PC-3 (cell line): ENCODE measurements around the gene HOXB2. TPM values are rescaled to one million over a fixed set of nuclear protein-coding genes. Genes with fewer than 3 reads are reported as not detected.

Experiments used
- ATAC-seq: fragments of 200-7000 bp; cut with Tn5 transposase; 2 replicates; pipeline ENCODE4 v1.9.1; 2020; ENCODE audit warnings: mild to moderate bottlenecking, moderate library complexity
- BruUV-seq: library from RNA; stranded (reverse); fragments of 400-500 nt; replicated peaks from 2 replicates; lab custom pipeline; 2021; lab: Mats Ljungman, UMichigan
- CTCF ChIA-PET: fragments of 300-600 bp; sonication (Branson Sonifier 250); formaldehyde crosslinking; loops from one replicate; lab custom pipeline; 2022; ENCODE audit warnings: antibody characterized with exemption; lab: Charles Lee
- POLR2A ChIA-PET: fragments of 300-600 bp; sonication (Branson Sonifier 250); formaldehyde crosslinking; loops from one replicate; lab custom pipeline; 2022; ENCODE audit warnings: antibody characterized with exemption; ENCODE audit not compliant: unreplicated experiment; lab: Charles Lee
- DNase-seq: peaks from one replicate; pipeline ENCODE4 v3.0.0-alpha.2; 2015
- H2AFZ ChIP-seq: fragments of 300-600 bp; sonication (generic); 2 replicates; pipeline ENCODE4 v1.6.0; 2016; ENCODE audit warnings: antibody characterized with exemption, low read length
- H3F3A ChIP-seq: fragments of 300-600 bp; sonication (generic); one replicate; pipeline ENCODE4 v1.6.0; 2017; ENCODE audit warnings: antibody characterized with exemption, low read length, control low read depth, mild to moderate bottlenecking; ENCODE audit not compliant: unreplicated experiment
- H3K27ac ChIP-seq: fragments of 300-600 bp; sonication (generic); 2 replicates; pipeline ENCODE4 v1.5.1; 2016; ENCODE audit warnings: mild to moderate bottlenecking, low read length
- H3K27me3 ChIP-seq: fragments of 300-600 bp; sonication (generic); 2 replicates; pipeline ENCODE4 v1.6.1; 2016; ENCODE audit warnings: low read length, mixed read lengths
- H3K36me3 ChIP-seq: fragments of 300-600 bp; sonication (generic); 2 replicates; pipeline ENCODE4 v1.6.1; 2016; ENCODE audit warnings: low read depth, mixed run types, low read length, mixed read lengths
- H3K4me1 ChIP-seq: fragments of 300-600 bp; sonication (generic); 2 replicates; pipeline ENCODE4 v1.5.1; 2016; ENCODE audit warnings: low read length; ENCODE audit not compliant: insufficient read depth
- H3K4me2 ChIP-seq: fragments of 300-600 bp; sonication (generic); 2 replicates; pipeline ENCODE4 v1.6.0; 2016; ENCODE audit warnings: low read length
- H3K4me3 ChIP-seq: fragments of 300-600 bp; sonication (generic); 2 replicates; pipeline ENCODE4 v1.5.1; 2016; ENCODE audit warnings: mild to moderate bottlenecking, low read length, mixed read lengths
- H3K79me2 ChIP-seq: fragments of 300-600 bp; sonication (generic); 2 replicates; pipeline ENCODE4 v1.6.1; 2017; ENCODE audit warnings: low read length, mixed read lengths
- H3K9ac ChIP-seq: fragments of 300-600 bp; sonication (generic); 2 replicates; pipeline ENCODE4 v1.6.0; 2016; ENCODE audit warnings: mild to moderate bottlenecking, low read length
- H3K9me2 ChIP-seq: fragments of 300-600 bp; sonication (generic); replicated peaks from 2 replicates; pipeline ENCODE4 v1.6.1; 2016; ENCODE audit warnings: mixed run types, low read length, mixed read lengths
- H3K9me3 ChIP-seq: fragments of 300-600 bp; sonication (generic); 2 replicates; pipeline ENCODE4 v1.6.1; 2016; ENCODE audit warnings: low read length, mixed read lengths
- H4K20me1 ChIP-seq: fragments of 300-600 bp; sonication (generic); 2 replicates; pipeline ENCODE4 v1.6.1; 2016; ENCODE audit warnings: low read length, mixed read lengths
- EZH2 ChIP-seq: fragments of 300-600 bp; sonication (generic); IDR thresholded peaks from one replicate; pipeline ENCODE4 v1.6.1; 2017; ENCODE audit warnings: antibody characterized with exemption, mild to moderate bottlenecking, low read length; ENCODE audit not compliant: unreplicated experiment
- EZH2phosphoT487 ChIP-seq: fragments of 300-600 bp; sonication (generic); IDR thresholded peaks from 2 replicates; pipeline ENCODE4 v1.6.1; 2018; ENCODE audit warnings: mild to moderate bottlenecking, antibody characterized with exemption, low read length, borderline replicate concordance
- intact Hi-C: fragments of 100-400 bp; cut with micrococcal nuclease; formaldehyde crosslinking; loops from 2 replicates; pipeline ENCODE4 v1.9.0; 2023
- total RNA-seq: library from RNA; depleted of rRNA; stranded (reverse); fragments of >200 nt; gene quantifications from 2 replicates; pipeline ENCODE4 v1.2.3, GENCODE V29; 2014
- TF ChIP-seq, protein P1 (sequence below): fragments of 300-600 bp; sonication (generic); conservative IDR thresholded peaks from 2 replicates; pipeline ENCODE4 v1.5.1; 2017; ENCODE audit warnings: antibody characterized with exemption, low read depth, mild to moderate bottlenecking, low read length

HOXB2 gene
- total RNA-seq, 1 experiment from 2014 or later = 1.1 TPM

DNA sequence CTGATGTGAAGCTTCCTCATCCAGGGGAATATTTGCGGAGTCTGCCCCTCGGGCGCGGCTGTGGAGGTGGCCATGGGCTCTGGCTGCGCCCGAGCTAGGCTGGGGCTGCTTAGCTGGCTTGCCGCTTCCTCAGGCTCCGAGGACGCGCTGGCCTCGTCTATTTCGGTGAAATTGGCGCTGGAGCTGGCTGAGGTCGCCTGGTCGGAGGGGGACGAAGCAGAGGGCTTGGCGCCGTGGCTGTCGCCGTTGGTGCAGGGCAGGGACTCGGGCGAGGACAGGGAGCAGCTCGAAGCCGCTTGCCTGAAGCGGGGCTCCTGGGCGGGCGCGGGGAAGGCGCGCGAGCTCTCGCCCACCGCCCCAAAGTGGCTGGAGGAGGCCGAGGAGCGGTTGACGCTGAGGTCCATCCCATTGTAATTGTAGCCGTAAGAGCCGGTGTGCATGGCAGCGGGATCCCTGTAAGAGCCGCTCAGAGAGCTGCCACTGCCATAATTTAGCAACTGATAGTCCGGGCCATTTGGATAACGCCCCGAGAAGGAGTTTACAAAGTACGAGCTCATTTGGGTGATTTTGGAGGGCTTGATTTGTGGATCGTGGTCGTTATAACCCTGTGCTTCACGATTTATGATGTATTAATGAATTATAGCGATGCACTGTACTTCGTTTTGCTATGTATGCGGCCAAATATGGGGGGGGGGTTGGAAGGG lies 48.4 kb upstream of the HOXB2 start, which contains the start of gene HOXB5:
HOXB5 (minus strand) TSS at position 654 of the 704 bp plus-strand sequence; CDS start at position 557, 97 bp downstream.
- H3K4me2 ChIP-seq = peak within 1 kb of the TSS; percentile 48
- H3F3A ChIP-seq = no peaks in the 10 kb centered on the region
- BruUV-seq = no TSS peak
- DNase-seq (no peak), ATAC-seq (no peak)
- ChIA-PET POLR2A (interaction anchor here (0.5 kb wide), 1 partner anchor 33 kb away, joined by 3 read pairs; the partner anchor contains the start of gene HOXB9), CTCF (interaction anchor here (0.5 to 1.2 kb wide), 6 partner anchors 107 to 858 kb away, joined by 3 to 14 read pairs (median 6); no protein-coding TSS in a partner anchor)
- peak within 1 kb of the TSS; percentile 4; the same call in 1 of the 2 replicates for H3K4me3 ChIP-seq
- no peak within 1 kb of the TSS for H3K27ac ChIP-seq
- peaks cover 6% of the 10 kb centered on the region for H3K4me1 ChIP-seq
- H3K27me3 ChIP-seq = no peaks in the 10 kb centered on the region
- intact Hi-C loops = no loop called here
- H2AFZ ChIP-seq = peak within 1 kb of the TSS; percentile 48
- no peaks in the 10 kb centered on the region for H3K9me2 ChIP-seq
- H3K79me2 ChIP-seq = peaks cover 18% of the 10 kb centered on the region
- TF ChIP-seq EZH2 (no peak), EZH2phosphoT487 (no peak)
- TF ChIP-seq, protein P1, sequence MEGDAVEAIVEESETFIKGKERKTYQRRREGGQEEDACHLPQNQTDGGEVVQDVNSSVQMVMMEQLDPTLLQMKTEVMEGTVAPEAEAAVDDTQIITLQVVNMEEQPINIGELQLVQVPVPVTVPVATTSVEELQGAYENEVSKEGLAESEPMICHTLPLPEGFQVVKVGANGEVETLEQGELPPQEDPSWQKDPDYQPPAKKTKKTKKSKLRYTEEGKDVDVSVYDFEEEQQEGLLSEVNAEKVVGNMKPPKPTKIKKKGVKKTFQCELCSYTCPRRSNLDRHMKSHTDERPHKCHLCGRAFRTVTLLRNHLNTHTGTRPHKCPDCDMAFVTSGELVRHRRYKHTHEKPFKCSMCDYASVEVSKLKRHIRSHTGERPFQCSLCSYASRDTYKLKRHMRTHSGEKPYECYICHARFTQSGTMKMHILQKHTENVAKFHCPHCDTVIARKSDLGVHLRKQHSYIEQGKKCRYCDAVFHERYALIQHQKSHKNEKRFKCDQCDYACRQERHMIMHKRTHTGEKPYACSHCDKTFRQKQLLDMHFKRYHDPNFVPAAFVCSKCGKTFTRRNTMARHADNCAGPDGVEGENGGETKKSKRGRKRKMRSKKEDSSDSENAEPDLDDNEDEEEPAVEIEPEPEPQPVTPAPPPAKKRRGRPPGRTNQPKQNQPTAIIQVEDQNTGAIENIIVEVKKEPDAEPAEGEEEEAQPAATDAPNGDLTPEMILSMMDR = no peak
- no peaks in the 10 kb centered on the region for H3K9me3 ChIP-seq
- H3K9ac ChIP-seq = no peak within 1 kb of the TSS
- no peaks in the 10 kb centered on the region for H3K36me3 ChIP-seq
- peaks cover under 1% of the 10 kb centered on the region; the same call in 1 of the 2 replicates for H4K20me1 ChIP-seq

DNA sequence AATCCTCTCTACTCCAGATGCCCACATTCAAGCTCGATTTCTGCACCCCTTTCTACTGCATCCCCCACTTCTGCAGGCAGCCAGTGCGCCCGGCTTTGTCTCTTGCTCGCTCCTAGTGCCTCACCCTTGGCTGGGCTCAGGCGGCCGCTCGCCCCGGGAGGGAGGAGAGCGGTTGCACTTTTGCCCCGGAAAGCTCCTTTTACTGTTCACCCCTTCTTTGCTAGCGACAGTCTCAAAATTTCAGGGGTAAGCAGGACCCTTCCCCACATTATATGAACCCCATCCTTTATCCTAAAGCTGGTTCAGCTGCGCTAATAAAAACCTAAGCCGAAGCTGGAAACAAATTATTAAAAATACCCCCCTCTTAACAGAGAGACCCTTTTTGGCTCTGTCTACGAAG lies 47.7 kb upstream of the HOXB2 start:
- H3K36me3 ChIP-seq = no peaks in the 10 kb centered on the region
- no TSS peak for BruUV-seq
- H3F3A ChIP-seq = no peaks in the 10 kb centered on the region
- peaks cover 7% of the 10 kb centered on the region; the same call in 1 of the 2 replicates for H3K4me1 ChIP-seq
- TF ChIP-seq, protein P1 = no peak
- no peak for TF ChIP-seq EZH2
- no peak for TF ChIP-seq EZH2phosphoT487
- no peak overlapping the region for H2AFZ ChIP-seq
- no peak overlapping the region for H3K4me3 ChIP-seq
- H3K4me2 ChIP-seq = no peak overlapping the region
- ATAC-seq = no peak
- no peaks in the 10 kb centered on the region for H3K9me3 ChIP-seq
- no peaks in the 10 kb centered on the region for H3K27me3 ChIP-seq
- CTCF ChIA-PET = interaction anchor here (1.1 kb wide), 1 partner anchor 241 kb away, joined by 14 read pairs; no protein-coding TSS in a partner anchor
- peaks cover 11% of the 10 kb centered on the region for H3K79me2 ChIP-seq
- no peak overlapping the region for H3K27ac ChIP-seq
- no peak overlapping the region for H3K9ac ChIP-seq
- POLR2A ChIA-PET = no interaction called here
- no peaks in the 10 kb centered on the region for H3K9me2 ChIP-seq
- DNase-seq = no peak
- intact Hi-C loops = no loop called here
- no peaks in the 10 kb centered on the region; the same call in 1 of the 2 replicates for H4K20me1 ChIP-seq

DNA sequence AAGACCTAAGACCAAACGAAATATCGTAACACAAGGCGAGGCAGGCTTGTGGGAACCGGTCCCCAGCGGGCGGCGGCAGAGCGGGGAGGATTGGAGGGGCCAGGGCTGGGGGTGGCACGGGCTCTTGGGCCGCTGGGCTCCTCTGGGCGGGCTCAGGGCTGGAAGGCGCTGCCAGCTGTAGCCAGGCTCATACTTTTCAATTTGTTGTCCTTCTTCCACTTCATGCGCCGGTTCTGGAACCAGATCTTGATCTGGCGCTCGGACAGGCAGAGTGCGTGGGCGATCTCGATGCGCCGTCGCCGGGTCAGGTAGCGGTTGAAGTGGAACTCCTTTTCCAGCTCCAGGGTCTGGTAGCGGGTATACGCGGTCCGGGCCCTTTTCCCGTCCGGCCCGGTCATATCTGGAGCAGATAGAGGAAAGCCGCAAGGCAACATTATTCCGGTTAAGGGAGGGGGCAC lies 47.2 kb upstream of the HOXB2 start:
- H3K4me2 ChIP-seq = no peak overlapping the region

More for the DNA sequence above, 47.2 kb upstream of the HOXB2 start:
- POLR2A ChIA-PET = no interaction called here
- H3K27me3 ChIP-seq = no peaks in the 10 kb centered on the region
- no TSS peak for BruUV-seq
- H3K9me2 ChIP-seq = no peaks in the 10 kb centered on the region
- no peak overlapping the region for H2AFZ ChIP-seq
- no peak overlapping the region for H3K9ac ChIP-seq
- no peaks in the 10 kb centered on the region for H3F3A ChIP-seq
- ATAC-seq (no peak), DNase-seq (no peak)
- H3K9me3 ChIP-seq = no peaks in the 10 kb centered on the region
- no peaks in the 10 kb centered on the region for H3K36me3 ChIP-seq
- H4K20me1 ChIP-seq = no peaks in the 10 kb centered on the region; the same call in 1 of the 2 replicates
- H3K4me1 ChIP-seq = peaks cover 8% of the 10 kb centered on the region; the same call in 1 of the 2 replicates
- TF ChIP-seq EZH2phosphoT487 (no peak), EZH2 (no peak)
- TF ChIP-seq, protein P1 = no peak
- no peak overlapping the region for H3K4me3 ChIP-seq
- intact Hi-C loops = no loop called here
- no peak overlapping the region for H3K27ac ChIP-seq
- CTCF ChIA-PET = no interaction called here
- H3K79me2 ChIP-seq = peaks cover 6% of the 10 kb centered on the region
